HG02678 (cell line): ENCODE results near the gene APOD.
"Not testable (repeated sequence)": the region's sequence is repeated elsewhere in the genome, so short reads cannot be mapped to it uniquely, and the experiment has no call there.

ENCODE experiments used
- ATAC-seq: cut with Tn5 transposase; IDR thresholded peaks from one replicate; pipeline ENCODE4 v1.9.1; 2021; ENCODE audit warnings: mild to moderate bottlenecking, moderate library complexity; ENCODE audit not compliant: unreplicated experiment

Gene APOD

GRCh38 chr3:195617784-195618659, 34.3 kb upstream of the APOD start:
- not testable (repeated sequence) for ATAC-seq

GRCh38 chr3:195617134-195617533, 33.4 kb upstream of the APOD start:
- not testable (repeated sequence) for ATAC-seq

GRCh38 chr3:195616681-195617080, 32.9 kb upstream of the APOD start:
- no peak for ATAC-seq

GRCh38 chr3:195615952-195616537, 32.3 kb upstream of the APOD start:
- not testable (repeated sequence) for ATAC-seq

- ATAC-seq, result not testable (repeated sequence)
These were observed 31.1 kb upstream of the APOD start for GRCh38 chr3:195614672-195615504.

GRCh38 chr3:195613468-195614069, 29.8 kb upstream of the APOD start:
- ATAC-seq, result no peak

- ATAC-seq, result no peak
These were observed 28.5 kb upstream of the APOD start for GRCh38 chr3:195612075-195612800.

GRCh38 chr3:195609229-195609628, 25.5 kb upstream of the APOD start:
- no peak for ATAC-seq

- not testable (repeated sequence) for ATAC-seq
These were observed 18.0 kb upstream of the APOD start for GRCh38 chr3:195601785-195602184.

- no peak for ATAC-seq
These were observed 17.6 kb upstream of the APOD start for GRCh38 chr3:195601382-195601781.

- ATAC-seq, result not testable (repeated sequence)
These were observed 16.2 kb upstream of the APOD start for GRCh38 chr3:195599926-195600325.

- ATAC-seq, result not testable (repeated sequence)
These were observed 15.8 kb upstream of the APOD start for GRCh38 chr3:195599516-195599915.

- ATAC-seq, result no peak
These were observed 14.1 kb upstream of the APOD start for GRCh38 chr3:195597848-195598247.

GRCh38 chr3:195597229-195597628, 13.5 kb upstream of the APOD start:
- ATAC-seq, result no peak

GRCh38 chr3:195596765-195597171, 13.0 kb upstream of the APOD start:
- ATAC-seq, result no peak

- ATAC-seq, result no peak
These were observed 12.2 kb upstream of the APOD start for GRCh38 chr3:195595785-195596531.

GRCh38 chr3:195591852-195592251, 8.1 kb upstream of the APOD start:
- ATAC-seq, result no peak

- no peak for ATAC-seq
These were observed 7.5 kb upstream of the APOD start for GRCh38 chr3:195591220-195591619.

GRCh38 chr3:195590381-195590780, 6.6 kb upstream of the APOD start:
- ATAC-seq, result not testable (repeated sequence)

GRCh38 chr3:195589796-195590195, 6.1 kb upstream of the APOD start:
- ATAC-seq, result not testable (repeated sequence)
